Right lobe of liver (tissue), 6 donors: ENCODE data around the gene SERINC5. TPM values are rescaled to one million over a fixed set of nuclear protein-coding genes. Genes with fewer than 3 reads are reported as not detected.
A peak's percentile ranks its signal among the peaks of the same experiment; 100 is the strongest.

Experiments
- ATAC-seq, 4 donors: fragments of 200-7000 bp; cut with Tn5 transposase; one replicate each; pipeline ENCODE4 v1.9.1; 2020; ENCODE audit warnings: mild to moderate bottlenecking in 4 of 4, moderate library complexity in 4 of 4
- DNase-seq, 3 donors: peaks; one replicate each; pipeline ENCODE4 v3.0.0-alpha.2; 2020
- H3K27ac ChIP-seq, 3 donors: fragments of 200-600 bp; one replicate each; pipeline ENCODE4 v1.8.0; 2022
- H3K27me3 ChIP-seq, 2 donors: fragments of 200-600 bp; one replicate each; pipeline ENCODE4 v1.8.0; 2022
- H3K36me3 ChIP-seq, 4 donors: fragments of 200-600 bp; sonication (generic) in 1 of 4; one replicate each; pipeline versions ENCODE4 v1.5.1 to v1.8.0; 2017 to 2022; ENCODE audit warnings: control low read depth in 1 of 4
- H3K4me1 ChIP-seq, 4 donors: fragments of 200-600 bp; sonication (generic) in 1 of 4; one replicate each; pipeline versions ENCODE4 v1.5.1 to v1.8.0; 2017 to 2022; ENCODE audit warnings: control low read depth in 1 of 4
- H3K4me3 ChIP-seq, 3 donors: fragments of 200-600 bp; one replicate each; pipeline ENCODE4 v1.8.0; 2022
- H3K9me3 ChIP-seq, 4 donors: fragments of 200-600 bp; sonication (generic) in 1 of 4; one replicate each; pipeline versions ENCODE4 v1.5.1 to v1.8.0; 2017 to 2022; ENCODE audit warnings: control low read depth in 1 of 4
- POLR2A ChIP-seq: fragments of 450-650 bp; IDR thresholded peaks from one replicate; pipeline ENCODE4 v1.6.1; 2017; ENCODE audit warnings: antibody characterized with exemption, mild to moderate bottlenecking
- WGBS: methylation state at CpG from one replicate; pipeline ENCODE4 v1.1.6; 2018; ENCODE audit warnings: low coverage, low lambda C conversion rate; ENCODE audit not compliant: insufficient coverage; ENCODE audit errors: missing lambda C conversion rate; 5-methylcytosine and 5-hydroxymethylcytosine counted together
- intact Hi-C, 2 donors: fragments of 100-400 bp; cut with DNase I; formaldehyde crosslinking; loops; one replicate each; pipeline versions ENCODE4 v1.11.2 to v1.14.1; 2022
- total RNA-seq, 6 experiments: library from RNA; depleted of rRNA in 2 of 6; stranded (reverse); fragments of >200 nt in 2 of 6; fragmentation: NEBNext Ultra II Directional in 3 of 6; extraction: Animal tissue kit (Norgen Biotek cat#: 25700) in 3 of 6; gene quantifications; one replicate each; pipeline versions ENCODE4 v1.1.0 to v1.2.4, GENCODE V29; 2016 to 2023
- TF ChIP-seq, protein P1 (sequence below), 4 donors: fragments of 200-600 bp in 3 of 4; fragments of 450-650 bp in 1 of 4; IDR thresholded peaks; one replicate each; pipeline versions ENCODE4 v1.5.1 to v1.8.0; 2016 to 2022; ENCODE audit warnings: antibody characterized with exemption in 4 of 4, mild to moderate bottlenecking in 2 of 4
- donor health status: DM: no; HTN: yes; CAD: no.
- donor health status: DM: no; HTN: no; CAD: no.
- donor health status: DM: no; HTN: no; CAD: no.
- donor health status: DM: no; HTN: yes; CAD: no.
- donor health status: DM: no; HTN: yes; CAD: no.

SERINC5 gene
- total RNA-seq, 6 experiments from 2014 or later = 30.1 to 82.1 (median 57.9) TPM

DNA sequence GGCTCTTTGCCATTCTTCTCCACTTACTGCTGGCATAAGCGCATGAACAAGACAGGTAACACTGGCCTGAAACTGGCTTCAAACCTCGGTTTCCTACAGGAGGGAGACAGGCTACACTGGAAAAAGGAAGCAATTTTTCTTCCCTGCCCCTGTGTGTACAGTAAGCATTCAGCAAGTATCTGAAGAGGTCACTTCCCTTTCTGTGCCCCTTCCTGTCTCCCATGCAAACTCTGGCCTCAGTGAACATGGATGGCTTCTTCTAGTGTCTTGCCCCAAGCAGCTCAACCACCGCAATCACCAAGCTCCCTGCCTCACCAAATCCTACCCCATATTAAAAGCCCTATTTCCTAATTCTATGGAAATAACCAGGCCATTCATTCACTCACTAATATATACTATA is 42.4 kb downstream of the SERINC5 start:
- 47% methylated on average over 2 of the region's 3 CpGs for WGBS
- no peak for ATAC-seq
- H3K27ac ChIP-seq = peak overlapping the region in 2 of 3 donors; percentile 91 to 97

DNA sequence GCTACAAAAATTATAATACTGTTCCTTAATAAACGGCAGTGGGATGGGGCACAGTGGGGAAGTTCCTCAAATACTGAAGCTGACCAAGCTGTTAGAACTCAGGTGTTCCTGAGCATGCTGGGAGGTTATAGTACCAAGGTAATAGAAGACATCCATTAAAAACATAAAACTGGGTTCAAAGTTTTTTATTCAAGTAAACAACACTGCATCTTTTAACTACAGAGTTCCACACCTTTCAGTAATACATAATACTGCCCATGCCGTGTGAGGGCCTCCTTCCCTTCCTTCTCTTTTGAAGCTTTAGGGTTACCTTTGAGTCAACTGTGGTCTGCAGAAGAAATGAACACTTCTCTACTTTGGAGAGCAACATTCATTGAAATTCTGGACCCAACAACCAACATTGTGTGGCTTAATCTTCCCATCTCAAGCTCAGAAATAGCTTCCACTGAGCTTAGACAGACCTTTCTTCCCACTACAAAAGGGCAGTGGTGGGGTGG is 43.6 kb downstream of the SERINC5 start:
- 27% methylated on average over 2 of the region's 2 CpGs for WGBS
- ATAC-seq (no peak), DNase-seq (no peak)
- Histone ChIP-seq H3K27me3 (no peaks in the 10 kb centered on the region), H3K4me3 (no peak overlapping the region), H3K27ac (peak overlapping the region in 2 of 3 donors; percentile 91 to 97), H3K9me3 (no peaks in the 10 kb centered on the region), H3K36me3 (no peaks in the 10 kb centered on the region), H3K4me1 (peaks cover 0 to 88% (median 40%) of the 10 kb centered on the region in 4 donors)
- intact Hi-C loops = no loop called here
- TF ChIP-seq, protein P1, sequence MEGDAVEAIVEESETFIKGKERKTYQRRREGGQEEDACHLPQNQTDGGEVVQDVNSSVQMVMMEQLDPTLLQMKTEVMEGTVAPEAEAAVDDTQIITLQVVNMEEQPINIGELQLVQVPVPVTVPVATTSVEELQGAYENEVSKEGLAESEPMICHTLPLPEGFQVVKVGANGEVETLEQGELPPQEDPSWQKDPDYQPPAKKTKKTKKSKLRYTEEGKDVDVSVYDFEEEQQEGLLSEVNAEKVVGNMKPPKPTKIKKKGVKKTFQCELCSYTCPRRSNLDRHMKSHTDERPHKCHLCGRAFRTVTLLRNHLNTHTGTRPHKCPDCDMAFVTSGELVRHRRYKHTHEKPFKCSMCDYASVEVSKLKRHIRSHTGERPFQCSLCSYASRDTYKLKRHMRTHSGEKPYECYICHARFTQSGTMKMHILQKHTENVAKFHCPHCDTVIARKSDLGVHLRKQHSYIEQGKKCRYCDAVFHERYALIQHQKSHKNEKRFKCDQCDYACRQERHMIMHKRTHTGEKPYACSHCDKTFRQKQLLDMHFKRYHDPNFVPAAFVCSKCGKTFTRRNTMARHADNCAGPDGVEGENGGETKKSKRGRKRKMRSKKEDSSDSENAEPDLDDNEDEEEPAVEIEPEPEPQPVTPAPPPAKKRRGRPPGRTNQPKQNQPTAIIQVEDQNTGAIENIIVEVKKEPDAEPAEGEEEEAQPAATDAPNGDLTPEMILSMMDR (IDR thresholded peaks at IDR 0.05) = no peak
- no peak for TF ChIP-seq POLR2A

More for the DNA sequence above, 42.4 kb downstream of the SERINC5 start:
- no peaks in the 10 kb centered on the region for H3K9me3 ChIP-seq
- peaks cover 0 to 87% (median 42%) of the 10 kb centered on the region in 4 donors for H3K4me1 ChIP-seq
- no peak for TF ChIP-seq POLR2A
- TF ChIP-seq, protein P1 (IDR thresholded peaks at IDR 0.05) = no peak
- no peaks in the 10 kb centered on the region for H3K27me3 ChIP-seq
- no peak overlapping the region for H3K4me3 ChIP-seq
- DNase-seq = no peak
- H3K36me3 ChIP-seq = no peaks in the 10 kb centered on the region
- intact Hi-C loops = no loop called here

DNA sequence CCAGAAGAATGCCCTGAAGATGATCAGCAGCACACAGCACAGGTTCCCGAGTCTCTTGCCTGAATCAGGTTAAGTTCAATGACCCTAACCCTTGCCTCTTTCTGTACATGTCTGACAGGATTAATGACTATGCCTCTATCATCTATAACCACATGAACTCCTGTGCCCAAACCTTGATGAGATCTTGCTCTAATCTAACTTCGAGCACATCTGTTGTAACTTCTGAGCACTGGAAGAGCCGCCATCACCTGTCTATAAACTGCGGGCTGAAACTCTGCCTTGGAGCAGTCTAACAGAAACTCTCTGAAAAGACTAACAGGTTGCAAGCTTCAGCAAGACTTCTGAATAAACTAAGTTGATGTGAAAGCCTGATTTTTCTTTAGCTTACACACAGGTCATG is 44.5 kb downstream of the SERINC5 start:
- TF ChIP-seq POLR2A = no peak
- TF ChIP-seq, protein P1 (IDR thresholded peaks at IDR 0.05) = no peak
- WGBS = 37% methylated on average over 4 of the region's 4 CpGs
- Histone ChIP-seq H3K4me1 (peaks cover 0 to 92% (median 44%) of the 10 kb centered on the region in 4 donors), H3K4me3 (peak overlapping the region in 1 of 3 donors; percentile 16), H3K27ac (peak overlapping the region in 2 of 3 donors; percentile 91 to 97), H3K27me3 (no peaks in the 10 kb centered on the region), H3K9me3 (no peaks in the 10 kb centered on the region), H3K36me3 (no peaks in the 10 kb centered on the region)
- peak in 3 of 4 donors; percentile 28 to 37 (median 35) for ATAC-seq
- intact Hi-C loops = no loop called here
- DNase-seq = no peak

DNA sequence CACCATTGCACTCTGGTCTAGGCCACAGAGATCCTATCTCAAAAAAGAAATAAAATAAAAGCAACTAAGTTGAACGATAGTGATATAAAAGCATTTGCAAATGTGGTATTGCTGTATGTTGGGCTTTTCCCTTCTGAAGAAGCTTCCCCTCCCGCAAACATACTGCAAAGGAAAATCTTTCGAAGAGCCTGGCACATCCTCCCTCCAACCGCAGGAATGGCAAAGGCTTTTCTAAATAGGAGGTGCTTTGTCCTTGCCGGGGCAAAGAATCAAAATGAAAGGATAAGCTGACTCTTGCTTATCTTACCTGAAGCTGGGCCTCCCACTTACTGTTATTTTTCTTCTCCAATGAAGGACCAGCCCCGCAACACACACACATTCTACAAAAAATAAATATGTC is 45.8 kb downstream of the SERINC5 start:
- Histone ChIP-seq H3K27me3 (no peaks in the 10 kb centered on the region), H3K4me3 (peak overlapping the region in 2 of 3 donors; percentile 9 to 16), H3K9me3 (no peaks in the 10 kb centered on the region), H3K27ac (peak overlapping the region in 2 of 3 donors; percentile 91 to 97), H3K4me1 (peaks cover 0 to 95% (median 45%) of the 10 kb centered on the region in 4 donors), H3K36me3 (no peaks in the 10 kb centered on the region)
- 19% methylated on average over 6 of the region's 6 CpGs for WGBS
- no peak for DNase-seq
- TF ChIP-seq POLR2A = no peak
- no peak for ATAC-seq
- intact Hi-C loops = no loop called here

DNA sequence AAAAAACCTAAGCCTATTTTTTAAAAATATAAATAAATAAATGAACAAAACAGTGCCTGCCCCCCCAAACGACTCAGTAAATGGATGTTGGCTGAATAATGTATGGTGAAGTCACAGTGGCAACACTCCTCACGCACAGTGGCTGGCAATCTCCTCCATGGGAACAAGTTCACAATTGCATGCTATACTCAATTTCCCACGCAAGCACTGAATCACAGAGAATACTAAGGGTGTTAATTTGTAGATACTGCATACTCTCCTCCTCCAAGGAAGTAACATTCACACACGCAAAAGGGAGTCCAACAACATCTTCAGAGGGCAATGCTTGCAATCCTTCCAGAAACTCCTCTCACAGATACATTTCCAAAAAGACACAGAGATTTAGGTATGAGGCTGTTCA is 47.5 kb downstream of the SERINC5 start:
- Histone ChIP-seq H3K36me3 (no peaks in the 10 kb centered on the region), H3K4me1 (peaks cover 0 to 94% (median 45%) of the 10 kb centered on the region in 4 donors), H3K4me3 (no peak overlapping the region), H3K27ac (peak overlapping the region; percentile 20 to 97 (median 91)), H3K27me3 (no peaks in the 10 kb centered on the region), H3K9me3 (no peaks in the 10 kb centered on the region)
- TF ChIP-seq POLR2A = no peak
- TF ChIP-seq, protein P1 (IDR thresholded peaks at IDR 0.05) = no peak
- intact Hi-C loops = no loop called here
- DNase-seq (no peak), ATAC-seq (peak; percentile 1 to 17 (median 4))
- WGBS = 19% methylated on average over 4 of the region's 4 CpGs
